ENCODE measurements around the gene DNAJC8. TPM values are rescaled to one million over a fixed set of nuclear protein-coding genes. Genes with fewer than 3 reads are reported as not detected.

DNAJC8 gene
- polyA plus RNA-seq, 3 donors = 30.6 to 118 (median 113) TPM

DNA sequence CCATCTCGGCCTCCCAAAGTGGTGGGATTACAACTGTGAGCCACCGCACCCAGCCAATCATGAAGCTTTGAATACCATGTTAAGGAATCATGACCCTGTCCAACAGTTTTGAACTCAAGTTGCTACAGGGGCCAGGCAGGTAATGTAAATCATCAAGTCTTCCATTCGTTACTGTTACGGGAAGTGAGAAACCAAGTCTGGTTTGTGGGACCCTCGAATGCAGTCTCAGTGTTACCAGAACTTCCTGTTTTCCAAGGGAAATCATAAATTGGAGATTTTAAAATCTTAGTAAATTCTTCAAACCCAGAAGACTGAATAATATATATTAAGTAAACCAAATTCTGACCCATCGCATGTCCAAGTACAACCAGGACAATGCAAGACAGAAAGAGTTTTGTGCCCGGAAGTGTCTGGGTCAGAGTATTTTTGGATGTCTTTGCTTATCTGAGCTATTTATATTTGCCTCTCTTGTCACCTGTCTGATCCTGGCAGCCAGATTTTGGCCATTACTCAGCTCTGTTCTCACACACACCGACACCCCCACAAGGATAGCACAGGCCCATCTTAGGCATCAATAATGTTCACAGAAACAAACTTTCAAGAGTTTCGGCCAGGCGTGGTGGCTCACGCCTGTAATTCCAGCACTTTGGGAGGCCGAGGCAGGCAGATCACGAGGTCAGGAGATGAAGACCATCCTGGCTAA, 11.9 kb upstream of the DNAJC8 start:
- Histone ChIP-seq H3K79me2 (ENCODE audit: insufficient read depth, low read length) (no peaks in the 10 kb centered on the region), H3K4me2 (replicated peaks; ENCODE audit: extremely low read depth, low read length, poor library complexity, severe bottlenecking) (peak overlapping the region; percentile 0), H3K4me1 (ENCODE audit: control insufficient read depth in 1 of 2, insufficient read depth in 2 of 2, low read length in 2 of 2) (peaks cover 50 to 52% of the 10 kb centered on the region in 2 donors), H4K20me1 (ENCODE audit: insufficient read depth, low read length) (no peaks in the 10 kb centered on the region), H3K27ac (ENCODE audit: low read depth in 1 of 2, low read length in 2 of 2) (peak overlapping the region in 1 of 2 donors; percentile 8), H3K36me3 (replicated peaks in 1 of 2; ENCODE audit: control insufficient read depth in 1 of 2, insufficient read depth in 2 of 2, low read length in 2 of 2) (no peaks in the 10 kb centered on the region), H3K9ac (ENCODE audit: insufficient read depth, low read length, poor library complexity, severe bottlenecking) (no peak overlapping the region), H3K4me3 (replicated peaks in 1 of 3; ENCODE audit: low read depth in 2 of 3, low read length in 3 of 3) (no peak overlapping the region), H3K27me3 (ENCODE audit: control insufficient read depth in 2 of 2, insufficient read depth in 2 of 2, low read length in 2 of 2) (no peaks in the 10 kb centered on the region), H2AFZ (ENCODE audit: insufficient read depth, low read depth, low read length, poor library complexity, severe bottlenecking) (no peak overlapping the region), H3K9me3 (replicated peaks in 1 of 2; ENCODE audit: control insufficient read depth in 1 of 2, insufficient read depth in 1 of 2, low read length in 2 of 2) (no peaks in the 10 kb centered on the region)
- H3K27me3 Mint-ChIP-seq (ENCODE audit: low read depth in 3 of 3) = peaks cover 0 to 2% (median 0%) of the 10 kb centered on the region in 3 donors
- no peak for DNase-seq
- TF ChIP-seq, protein P1, sequence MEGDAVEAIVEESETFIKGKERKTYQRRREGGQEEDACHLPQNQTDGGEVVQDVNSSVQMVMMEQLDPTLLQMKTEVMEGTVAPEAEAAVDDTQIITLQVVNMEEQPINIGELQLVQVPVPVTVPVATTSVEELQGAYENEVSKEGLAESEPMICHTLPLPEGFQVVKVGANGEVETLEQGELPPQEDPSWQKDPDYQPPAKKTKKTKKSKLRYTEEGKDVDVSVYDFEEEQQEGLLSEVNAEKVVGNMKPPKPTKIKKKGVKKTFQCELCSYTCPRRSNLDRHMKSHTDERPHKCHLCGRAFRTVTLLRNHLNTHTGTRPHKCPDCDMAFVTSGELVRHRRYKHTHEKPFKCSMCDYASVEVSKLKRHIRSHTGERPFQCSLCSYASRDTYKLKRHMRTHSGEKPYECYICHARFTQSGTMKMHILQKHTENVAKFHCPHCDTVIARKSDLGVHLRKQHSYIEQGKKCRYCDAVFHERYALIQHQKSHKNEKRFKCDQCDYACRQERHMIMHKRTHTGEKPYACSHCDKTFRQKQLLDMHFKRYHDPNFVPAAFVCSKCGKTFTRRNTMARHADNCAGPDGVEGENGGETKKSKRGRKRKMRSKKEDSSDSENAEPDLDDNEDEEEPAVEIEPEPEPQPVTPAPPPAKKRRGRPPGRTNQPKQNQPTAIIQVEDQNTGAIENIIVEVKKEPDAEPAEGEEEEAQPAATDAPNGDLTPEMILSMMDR (IDR thresholded peaks at IDR 0.05) = no peak
- WGBS (ENCODE audit: insufficient coverage) = 51% methylated on average over 7 of the region's 13 CpGs
- H3K36me3 Mint-ChIP-seq = peaks cover 2 to 4% of the 10 kb centered on the region in 2 donors
- H3K4me1 Mint-ChIP-seq = peaks cover 50% of the 10 kb centered on the region
- H3K27ac Mint-ChIP-seq = peak overlapping the region in 5 of 7 donors; percentile 1 to 87 (median 66)
- H3K9me3 Mint-ChIP-seq = no peaks in the 10 kb centered on the region
- no peak overlapping the region for H3K4me3 Mint-ChIP-seq
- intact Hi-C loops (cut with micrococcal nuclease) = loop anchor here in 1 of 2 donors (5.0 kb wide), 1 partner anchor 83 kb away; the partner anchor contains the start of gene MED18

DNA sequence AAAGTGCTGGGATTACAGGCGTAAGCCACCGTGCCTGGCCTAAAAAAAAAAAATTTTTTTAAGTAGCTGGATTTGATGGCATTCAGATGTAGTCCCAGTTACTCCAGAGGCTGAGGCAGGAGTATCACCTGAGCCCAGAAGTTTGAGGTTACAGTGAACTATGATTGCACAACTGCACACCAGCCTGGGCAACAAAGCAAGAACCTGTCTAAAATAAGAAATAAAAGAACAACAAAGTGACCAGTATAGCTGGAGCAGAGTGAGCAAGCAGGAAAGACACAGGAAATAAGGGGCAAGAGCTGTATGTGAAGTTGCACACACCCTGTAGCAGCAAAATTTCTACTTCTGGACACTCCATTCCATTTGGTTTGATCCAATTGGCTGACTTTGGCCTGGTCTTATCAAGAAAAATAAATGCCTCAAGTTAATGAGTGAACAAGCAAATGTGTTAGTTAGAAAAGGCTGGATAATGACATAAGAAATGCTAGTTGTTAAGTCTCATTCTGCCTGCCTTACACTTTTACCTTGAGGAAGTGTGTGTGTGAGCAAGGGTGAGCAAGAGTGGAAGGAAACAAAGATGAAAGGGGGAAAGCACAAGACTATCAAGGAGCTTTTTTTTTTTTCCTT, 11.0 kb upstream of the DNAJC8 start:
- H3K9me3 Mint-ChIP-seq = no peaks in the 10 kb centered on the region
- peaks cover 41 to 43% of the 10 kb centered on the region in 2 donors for H3K4me1 ChIP-seq (ENCODE audit: control insufficient read depth in 1 of 2, insufficient read depth in 2 of 2, low read length in 2 of 2)
- H3K4me1 Mint-ChIP-seq = peaks cover 41% of the 10 kb centered on the region
- H4K20me1 ChIP-seq (ENCODE audit: insufficient read depth, low read length) = no peaks in the 10 kb centered on the region
- H3K36me3 ChIP-seq (replicated peaks in 1 of 2; ENCODE audit: control insufficient read depth in 1 of 2, insufficient read depth in 2 of 2, low read length in 2 of 2) = no peaks in the 10 kb centered on the region
- H2AFZ ChIP-seq (ENCODE audit: insufficient read depth, low read depth, low read length, poor library complexity, severe bottlenecking) = no peak overlapping the region
- H3K9ac ChIP-seq (ENCODE audit: insufficient read depth, low read length, poor library complexity, severe bottlenecking) = no peak overlapping the region
- 80% methylated on average over 1 of the region's 2 CpGs for WGBS (ENCODE audit: insufficient coverage)
- no peaks in the 10 kb centered on the region for H3K9me3 ChIP-seq (replicated peaks in 1 of 2; ENCODE audit: control insufficient read depth in 1 of 2, insufficient read depth in 1 of 2, low read length in 2 of 2)
- H3K4me3 ChIP-seq (replicated peaks in 1 of 3; ENCODE audit: low read depth in 2 of 3, low read length in 3 of 3) = no peak overlapping the region
- intact Hi-C loops (cut with micrococcal nuclease) = no loop called here
- H3K27ac Mint-ChIP-seq = peak overlapping the region in 6 of 7 donors; percentile 21 to 87 (median 71)
- peaks cover 2 to 4% of the 10 kb centered on the region in 2 donors for H3K36me3 Mint-ChIP-seq
- no peak overlapping the region for H3K27ac ChIP-seq (ENCODE audit: low read depth in 1 of 2, low read length in 2 of 2)
- no peak for DNase-seq
- TF ChIP-seq, protein P1 (IDR thresholded peaks at IDR 0.05) = no peak
- no peak overlapping the region for H3K4me3 Mint-ChIP-seq
- H3K27me3 Mint-ChIP-seq (ENCODE audit: low read depth in 3 of 3) = peaks cover 0 to 2% (median 0%) of the 10 kb centered on the region in 3 donors
- no peaks in the 10 kb centered on the region for H3K79me2 ChIP-seq (ENCODE audit: insufficient read depth, low read length)
- H3K4me2 ChIP-seq (replicated peaks; ENCODE audit: extremely low read depth, low read length, poor library complexity, severe bottlenecking) = no peak overlapping the region
- H3K27me3 ChIP-seq (ENCODE audit: control insufficient read depth in 2 of 2, insufficient read depth in 2 of 2, low read length in 2 of 2) = no peaks in the 10 kb centered on the region
